Natural killer cell (primary cell): Measurements from ENCODE around the gene CDC45. TPM values are rescaled to one million over a fixed set of nuclear protein-coding genes. Genes with fewer than 3 reads are reported as not detected.

Experiments
- ATAC-seq, 3 donors: fragments of 150-1000 bp in 2 of 3; fragments of 200-7000 bp in 1 of 3; cut with Tn5 transposase; 1 replicate in 1 of 3; 2 replicates in 2 of 3; pipeline ENCODE4 v1.10.0; 2021; ENCODE audit warnings: mild to moderate bottlenecking in 2 of 3, moderate library complexity in 2 of 3
- DNase-seq, 2 donors: peaks; one replicate each; pipeline versions ENCODE4 v3.0.0 to v3.0.0-alpha.2; 2013 to 2021; ENCODE audit warnings: mixed read lengths in 1 of 2
- H3K27ac ChIP-seq: one replicate; pipeline ENCODE4 v1.5.1; 2013; ENCODE audit warnings: mild to moderate bottlenecking, low read length
- H3K27me3 ChIP-seq: one replicate; pipeline ENCODE4 v1.6.1; 2013; ENCODE audit warnings: low read length; ENCODE audit not compliant: control insufficient read depth, insufficient read depth
- H3K36me3 ChIP-seq: one replicate; pipeline ENCODE4 v1.6.1; 2013; ENCODE audit warnings: low read length; ENCODE audit not compliant: control insufficient read depth, insufficient read depth
- H3K4me1 ChIP-seq: one replicate; pipeline ENCODE4 v1.6.1; 2013; ENCODE audit warnings: low read length; ENCODE audit not compliant: control insufficient read depth, insufficient read depth
- H3K4me3 ChIP-seq: one replicate; pipeline ENCODE4 v1.5.1; 2013; ENCODE audit warnings: low read length
- H3K9me3 ChIP-seq: one replicate; pipeline ENCODE4 v1.6.1; 2013; ENCODE audit warnings: low read length; ENCODE audit not compliant: control insufficient read depth, insufficient read depth
- H3K27ac Mint-ChIP-seq, 2 donors: one replicate each; pipeline ENCODE4 v1.8.0; 2022; ENCODE audit warnings: mild to moderate bottlenecking in 2 of 2, mixed read lengths in 2 of 2, moderate library complexity in 1 of 2
- H3K27me3 Mint-ChIP-seq, 2 donors: one replicate each; pipeline ENCODE4 v1.8.0; 2022; ENCODE audit warnings: low read depth in 2 of 2, mixed read lengths in 2 of 2
- H3K36me3 Mint-ChIP-seq: one replicate; pipeline ENCODE4 v1.8.0; 2022; ENCODE audit warnings: mixed read lengths
- H3K4me1 Mint-ChIP-seq, 2 donors: one replicate each; pipeline ENCODE4 v1.8.0; 2022; ENCODE audit warnings: mixed read lengths in 2 of 2
- H3K4me3 Mint-ChIP-seq: one replicate; pipeline ENCODE4 v1.8.0; 2022; ENCODE audit warnings: mild to moderate bottlenecking, moderate library complexity, mixed read lengths
- H3K9me3 Mint-ChIP-seq, 2 donors: one replicate each; pipeline ENCODE4 v1.8.0; 2022; ENCODE audit warnings: mixed read lengths in 2 of 2
- CTCF ChIP-seq: fragments of 200-600 bp; IDR thresholded peaks from one replicate; pipeline ENCODE4 v1.8.0; 2022; ENCODE audit warnings: antibody characterized with exemption
- WGBS: methylation state at CpG from one replicate; pipeline ENCODE4 v1.1.7; 2013; ENCODE audit warnings: missing lambda C conversion rate; ENCODE audit not compliant: insufficient coverage; 5-methylcytosine and 5-hydroxymethylcytosine counted together
- intact Hi-C: fragments of 100-400 bp; cut with micrococcal nuclease; formaldehyde crosslinking; loops from one replicate; pipeline ENCODE4 v1.14.2; 2022
- total RNA-seq, 4 donors: library from RNA; stranded (reverse); fragments of 120-200 nt in 1 of 4; gene quantifications; one replicate each; pipeline versions ENCODE4 v1.2.3 to v1.2.4, GENCODE V29; 2013 to 2022

CDC45 gene
- total RNA-seq, 3 donors from 2014 or later (not counting 1 experiment from before 2014, with no cell fraction given) = 1.6 to 4.8 (median 3.3) TPM

- H3K9me3 Mint-ChIP-seq = no peaks in the 10 kb centered on the region
- H3K4me1 Mint-ChIP-seq = peaks cover 0 to 9% of the 10 kb centered on the region in 2 donors
These were observed 42.6 kb downstream of the CDC45 start for GRCh38 chr22:19522190-19522880.

GRCh38 chr22:19522881-19523239 lies 43.1 kb downstream of the CDC45 start:
- TF ChIP-seq CTCF = no peak
- Histone ChIP-seq H3K4me3 (no peak overlapping the region), H3K9me3 (no peaks in the 10 kb centered on the region), H3K27ac (no peak overlapping the region), H3K4me1 (peaks cover 5% of the 10 kb centered on the region), H3K27me3 (peaks cover 11% of the 10 kb centered on the region), H3K36me3 (no peaks in the 10 kb centered on the region)
- no peak overlapping the region for H3K27ac Mint-ChIP-seq
- intact Hi-C loops = no loop called here
- H3K36me3 Mint-ChIP-seq = no peaks in the 10 kb centered on the region
- H3K9me3 Mint-ChIP-seq = no peaks in the 10 kb centered on the region
- no peak overlapping the region for H3K4me3 Mint-ChIP-seq
- WGBS = 51% methylated on average over 9 of the region's 9 CpGs
- H3K4me1 Mint-ChIP-seq = peaks cover 0 to 9% of the 10 kb centered on the region in 2 donors
- DNase-seq = no peak
- no peak for ATAC-seq
- peaks cover 0 to 20% of the 10 kb centered on the region in 2 donors for H3K27me3 Mint-ChIP-seq

More at GRCh38 chr22:19522190-19522880, 42.6 kb downstream of the CDC45 start:
- Mint-ChIP-seq H3K4me3 (no peak overlapping the region), H3K36me3 (no peaks in the 10 kb centered on the region), H3K27ac (no peak overlapping the region), H3K27me3 (peaks cover 0 to 20% of the 10 kb centered on the region in 2 donors)
- intact Hi-C loops = no loop called here
- no peak for ATAC-seq
- TF ChIP-seq CTCF = no peak
- WGBS = 76% methylated on average over 16 of the region's 16 CpGs
- DNase-seq = no peak
- Histone ChIP-seq H3K4me1 (peaks cover 5% of the 10 kb centered on the region), H3K27me3 (peaks cover 11% of the 10 kb centered on the region), H3K9me3 (no peaks in the 10 kb centered on the region), H3K27ac (no peak overlapping the region), H3K36me3 (no peaks in the 10 kb centered on the region), H3K4me3 (no peak overlapping the region)

- TF ChIP-seq CTCF = no peak
- no peak overlapping the region for H3K27ac ChIP-seq
- H3K36me3 Mint-ChIP-seq = no peaks in the 10 kb centered on the region
- no peak overlapping the region for H3K27ac Mint-ChIP-seq
- H3K9me3 ChIP-seq = no peaks in the 10 kb centered on the region
- no peaks in the 10 kb centered on the region for H3K36me3 ChIP-seq
- no peak overlapping the region for H3K4me3 ChIP-seq
- peaks cover 11% of the 10 kb centered on the region for H3K27me3 ChIP-seq
- DNase-seq (peak in 1 of 2 donors; percentile 33), ATAC-seq (peak in 1 of 3 donors; percentile 34)
- 2% methylated on average over 99 of the region's 99 CpGs for WGBS
- intact Hi-C loops = no loop called here
- peaks cover 0 to 20% of the 10 kb centered on the region in 2 donors for H3K27me3 Mint-ChIP-seq
- H3K4me1 ChIP-seq = peaks cover 5% of the 10 kb centered on the region
- no peaks in the 10 kb centered on the region for H3K9me3 Mint-ChIP-seq
- no peak overlapping the region for H3K4me3 Mint-ChIP-seq
- peaks cover 0 to 9% of the 10 kb centered on the region in 2 donors for H3K4me1 Mint-ChIP-seq
These were observed 43.8 kb downstream of the CDC45 start for GRCh38 chr22:19523240-19524169.
